Vagina (tissue), 2 donors: ENCODE data around the gene POU2F1. TPM values are rescaled to one million over a fixed set of nuclear protein-coding genes. Genes with fewer than 3 reads are reported as not detected.

ENCODE experiments used
- DNase-seq, 2 donors: peaks; one replicate each; pipeline ENCODE4 v3.0.0-alpha.2; 2017; ENCODE audit errors: extremely low spot score in 2 of 2
- H3K27ac ChIP-seq: fragments of 200-600 bp; sonication (generic); one replicate; pipeline ENCODE4 v1.5.1; 2019
- H3K27me3 ChIP-seq: fragments of 200-600 bp; sonication (generic); one replicate; pipeline ENCODE4 v1.5.1; 2019
- H3K36me3 ChIP-seq, 2 donors: fragments of 200-600 bp; sonication (generic); one replicate each; pipeline ENCODE4 v1.5.1; 2017 to 2019
- H3K4me1 ChIP-seq: fragments of 200-600 bp; sonication (generic); one replicate; pipeline ENCODE4 v1.5.1; 2019
- H3K4me3 ChIP-seq, 2 donors: fragments of 200-600 bp; sonication (generic); 1 replicate in 1 of 2; 2 replicates in 1 of 2; pipeline ENCODE4 v1.5.1; 2016 to 2019
- H3K9me3 ChIP-seq: fragments of 200-600 bp; sonication (generic); one replicate; pipeline ENCODE4 v1.5.1; 2019
- CTCF ChIP-seq, 3 experiments: fragments of 450-650 bp in 2 of 3; fragments of 200-600 bp in 1 of 3; sonication (generic) in 1 of 3; IDR thresholded peaks; one replicate each; pipeline ENCODE4 v1.5.1; 2017 to 2019; ENCODE audit warnings: antibody characterized with exemption in 3 of 3, mild to moderate bottlenecking in 2 of 3, moderate library complexity in 2 of 3
- POLR2A ChIP-seq, 2 donors: fragments of 450-650 bp; IDR thresholded peaks; one replicate each; pipeline ENCODE4 v1.6.1; 2017; ENCODE audit warnings: antibody characterized with exemption in 2 of 2, mild to moderate bottlenecking in 2 of 2, moderate library complexity in 2 of 2
- POLR2AphosphoS5 ChIP-seq, 2 donors: sonication (generic); formaldehyde crosslinking; IDR thresholded peaks; one replicate each; pipeline ENCODE4 v1.9.0; 2017; ENCODE audit warnings: antibody characterized with exemption in 2 of 2, mild to moderate bottlenecking in 2 of 2, low read depth in 1 of 2; ENCODE audit not compliant: insufficient read depth in 1 of 2
- intact Hi-C: fragments of 100-400 bp; cut with DNase I; formaldehyde crosslinking; loops from one replicate; pipeline ENCODE4 v1.15.1; 2023
- total RNA-seq: library from RNA; depleted of rRNA; stranded (reverse); fragments of >200 nt; gene quantifications from one replicate; pipeline ENCODE4 v1.2.3, GENCODE V29; 2016

POU2F1 gene
- total RNA-seq, 1 donor from 2014 or later, result 10.8 TPM

GRCh38 chr1:167432780-167433179, 212.1 kb downstream of the POU2F1 start:
- no peaks in the 10 kb centered on the region for H3K27me3 ChIP-seq
- intact Hi-C loops, result no loop called here
- DNase-seq, result no peak
- no peaks in the 10 kb centered on the region for H3K9me3 ChIP-seq
- H3K4me1 ChIP-seq, result peaks cover 9% of the 10 kb centered on the region
- no peak overlapping the region for H3K4me3 ChIP-seq
- no peaks in the 10 kb centered on the region for H3K36me3 ChIP-seq
- no peak for TF ChIP-seq POLR2A (IDR thresholded peaks at IDR 0.05)
- no peak for TF ChIP-seq CTCF (IDR thresholded peaks at IDR 0.05)
- TF ChIP-seq POLR2AphosphoS5 (IDR thresholded peaks at IDR 0.05; ENCODE audit: insufficient read depth in 1 of 2, low read depth in 1 of 2), result no peak
- H3K27ac ChIP-seq, result no peak overlapping the region

- H3K4me1 ChIP-seq, result peaks cover 1% of the 10 kb centered on the region
- H3K27ac ChIP-seq, result no peak overlapping the region
- TF ChIP-seq POLR2A (IDR thresholded peaks at IDR 0.05), result no peak
- TF ChIP-seq CTCF (IDR thresholded peaks at IDR 0.05), result no peak
- TF ChIP-seq POLR2AphosphoS5 (IDR thresholded peaks at IDR 0.05; ENCODE audit: insufficient read depth in 1 of 2, low read depth in 1 of 2), result no peak
- no peaks in the 10 kb centered on the region for H3K36me3 ChIP-seq
- H3K4me3 ChIP-seq, result no peak overlapping the region
- no peak for DNase-seq
- no peaks in the 10 kb centered on the region for H3K9me3 ChIP-seq
- no peaks in the 10 kb centered on the region for H3K27me3 ChIP-seq
- intact Hi-C loops, result no loop called here
Observed at GRCh38 chr1:167433884-167434283, 213.2 kb downstream of the POU2F1 start.

DNA sequence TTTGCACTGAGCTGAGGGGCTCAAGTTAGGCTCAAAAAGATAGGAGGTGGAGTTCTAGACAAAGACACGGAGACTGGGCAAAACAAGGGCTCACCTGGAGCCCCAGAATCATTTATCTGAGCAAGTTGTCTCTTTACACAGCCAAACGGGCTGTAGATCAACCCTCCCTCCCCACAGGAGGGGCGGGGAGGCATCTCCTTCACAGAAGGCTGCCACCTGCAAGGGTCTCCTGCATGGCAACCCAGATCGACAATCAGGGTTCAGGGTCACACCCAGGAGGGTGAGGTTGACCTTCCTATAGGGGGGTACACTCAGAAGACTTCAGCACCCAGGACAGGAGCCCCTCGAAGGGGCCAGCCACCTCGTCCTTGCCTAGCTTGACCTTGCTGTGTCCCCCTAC, 213.6 kb downstream of the POU2F1 start:
- intact Hi-C loops, result no loop called here
- Histone ChIP-seq H3K4me3 (no peak overlapping the region), H3K4me1 (peaks cover 5% of the 10 kb centered on the region), H3K36me3 (no peaks in the 10 kb centered on the region), H3K27me3 (no peaks in the 10 kb centered on the region), H3K27ac (no peak overlapping the region), H3K9me3 (no peaks in the 10 kb centered on the region)
- TF ChIP-seq CTCF (IDR thresholded peaks at IDR 0.05), result no peak
- no peak for TF ChIP-seq POLR2A (IDR thresholded peaks at IDR 0.05)
- no peak for TF ChIP-seq POLR2AphosphoS5 (IDR thresholded peaks at IDR 0.05; ENCODE audit: insufficient read depth in 1 of 2, low read depth in 1 of 2)
- no peak for DNase-seq

DNA sequence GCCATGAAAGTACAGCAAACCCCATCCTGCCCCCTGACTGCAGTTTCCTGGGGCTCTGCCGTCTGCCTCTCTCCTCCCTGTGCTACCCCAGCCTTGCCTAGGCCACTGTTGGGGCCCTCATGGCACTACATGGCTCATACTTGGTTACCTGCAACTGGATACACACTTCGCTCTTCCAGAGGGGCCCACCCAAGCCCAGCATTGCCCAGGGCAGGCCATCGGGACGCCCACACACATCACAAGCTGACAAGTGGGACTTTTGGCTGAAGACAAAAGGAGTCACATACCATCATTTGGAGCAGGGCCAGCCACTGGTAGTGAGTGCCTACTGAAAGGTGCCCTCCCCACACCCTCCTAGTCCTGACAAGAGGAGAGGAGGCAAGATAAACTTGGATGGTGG, 214.8 kb downstream of the POU2F1 start:
- H3K4me1 ChIP-seq, result peaks cover 12% of the 10 kb centered on the region
- no peak overlapping the region for H3K4me3 ChIP-seq
- intact Hi-C loops, result no loop called here
- no peaks in the 10 kb centered on the region for H3K27me3 ChIP-seq
- TF ChIP-seq POLR2A (IDR thresholded peaks at IDR 0.05), result no peak
- H3K9me3 ChIP-seq, result no peaks in the 10 kb centered on the region
- DNase-seq, result peak in 1 of 2 donors; percentile 56
- no peaks in the 10 kb centered on the region for H3K36me3 ChIP-seq
- H3K27ac ChIP-seq, result no peak overlapping the region

DNA sequence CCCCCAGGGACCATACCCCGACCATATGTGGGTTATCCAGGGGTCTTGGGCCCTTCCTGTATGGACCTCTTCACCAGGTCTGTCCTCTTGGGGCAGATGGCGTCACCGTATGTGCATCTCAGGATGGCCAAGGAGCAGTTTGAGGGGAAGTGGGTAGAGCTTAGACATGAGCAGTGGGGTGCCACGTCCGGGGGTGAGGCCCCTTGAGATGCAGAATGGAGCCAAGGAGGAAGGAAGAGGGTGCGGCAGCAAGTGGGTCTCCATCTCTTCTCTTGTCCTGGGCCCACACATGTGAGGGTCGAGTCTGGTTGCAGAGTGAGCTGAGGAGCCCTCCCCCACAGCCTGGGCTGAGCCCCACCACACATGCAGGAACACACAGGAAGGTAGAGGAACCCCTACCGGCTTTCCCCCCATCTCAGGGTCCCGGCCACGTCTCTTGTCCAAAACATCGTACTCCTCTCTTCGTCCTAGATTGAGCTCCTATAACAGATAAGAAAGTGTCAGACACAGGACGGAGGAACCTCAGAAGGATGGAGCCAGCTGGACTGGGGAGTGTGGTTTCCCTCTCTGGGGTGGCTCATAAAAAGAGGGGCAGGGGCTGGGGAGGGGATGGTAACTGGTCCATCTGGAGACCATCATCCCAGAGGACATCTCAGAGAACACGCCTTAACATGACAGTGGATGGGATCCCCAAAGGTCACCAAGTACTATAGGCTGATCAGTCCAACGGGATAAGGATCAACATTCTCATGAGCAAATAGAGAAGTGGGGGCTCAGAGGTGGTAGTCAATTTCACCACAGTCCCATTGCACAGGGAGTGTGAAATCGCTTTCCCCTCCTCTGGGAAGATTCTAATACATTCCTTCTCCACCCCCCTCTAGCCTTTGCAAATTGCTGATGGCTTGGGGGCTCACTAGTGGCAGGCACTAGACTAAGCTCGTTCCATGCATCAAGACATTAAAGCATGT, 217.8 kb downstream of the POU2F1 start:
- Histone ChIP-seq H3K27me3 (no peaks in the 10 kb centered on the region), H3K4me3 (peak overlapping the region in 1 of 2 donors; percentile 33), H3K4me1 (peaks cover 16% of the 10 kb centered on the region), H3K36me3 (no peaks in the 10 kb centered on the region), H3K27ac (no peak overlapping the region), H3K9me3 (no peaks in the 10 kb centered on the region)
- no peak for TF ChIP-seq POLR2A (IDR thresholded peaks at IDR 0.05)
- TF ChIP-seq POLR2AphosphoS5 (IDR thresholded peaks at IDR 0.05; ENCODE audit: insufficient read depth in 1 of 2, low read depth in 1 of 2), result no peak
- no peak for TF ChIP-seq CTCF (IDR thresholded peaks at IDR 0.05)
- intact Hi-C loops, result no loop called here
- DNase-seq, result peak in 1 of 2 donors; percentile 76
